Peyer's patch (tissue), 4 donors: ENCODE measurements around the gene JUP. TPM values are rescaled to one million over a fixed set of nuclear protein-coding genes. Genes with fewer than 3 reads are reported as not detected.

Experiments
- DNase-seq, 3 donors: peaks; one replicate each; pipeline ENCODE4 v3.0.0-alpha.2; 2017 to 2019
- H3K27ac ChIP-seq, 4 donors: fragments of 200-600 bp; sonication (generic); one replicate each; pipeline ENCODE4 v1.5.1; 2016 to 2019
- H3K27me3 ChIP-seq, 2 donors: fragments of 200-600 bp; sonication (generic); one replicate each; pipeline ENCODE4 v1.5.1; 2019
- H3K36me3 ChIP-seq, 3 donors: fragments of 200-600 bp; sonication (generic); one replicate each; pipeline ENCODE4 v1.5.1; 2016 to 2019
- H3K4me1 ChIP-seq, 4 donors: fragments of 200-600 bp; sonication (generic); one replicate each; pipeline ENCODE4 v1.5.1; 2016 to 2019
- H3K4me3 ChIP-seq, 4 donors: fragments of 200-600 bp; sonication (generic); 1 replicate in 3 of 4; 2 replicates in 1 of 4; pipeline ENCODE4 v1.5.1; 2016 to 2019; ENCODE audit warnings: mild to moderate bottlenecking in 1 of 4
- H3K9me3 ChIP-seq, 4 donors: fragments of 200-600 bp; sonication (generic); one replicate each; pipeline ENCODE4 v1.5.1; 2016 to 2019; ENCODE audit warnings: mild to moderate bottlenecking in 1 of 4
- CTCF ChIP-seq, 6 experiments: fragments of 450-650 bp in 4 of 6; fragments of 200-600 bp in 2 of 6; sonication (generic) in 1 of 6; IDR thresholded peaks; one replicate each; pipeline ENCODE4 v1.5.1; 2017 to 2019; ENCODE audit warnings: antibody characterized with exemption in 6 of 6, mild to moderate bottlenecking in 3 of 6, moderate library complexity in 1 of 6
- POLR2A ChIP-seq, 2 donors: fragments of 450-650 bp; IDR thresholded peaks; one replicate each; pipeline ENCODE4 v1.5.1; 2017; ENCODE audit warnings: antibody characterized with exemption in 2 of 2, mild to moderate bottlenecking in 2 of 2, moderate library complexity in 2 of 2
- total RNA-seq, 4 donors: library from RNA; depleted of rRNA; stranded (reverse); fragments of >200 nt; gene quantifications; one replicate each; pipeline ENCODE4 v1.1.0, GENCODE V29; 2016

Gene JUP
- total RNA-seq, 4 donors from 2014 or later, result 229 to 585 (median 505) TPM

- H3K36me3 ChIP-seq, result no peaks in the 10 kb centered on the region
- H3K27me3 ChIP-seq, result no peaks in the 10 kb centered on the region
- H3K27ac ChIP-seq, result no peak overlapping the region
- no peaks in the 10 kb centered on the region for H3K9me3 ChIP-seq
- no peak overlapping the region for H3K4me3 ChIP-seq
- H3K4me1 ChIP-seq, result peaks cover 0 to 17% (median 7%) of the 10 kb centered on the region in 4 donors
- TF ChIP-seq CTCF (IDR thresholded peaks at IDR 0.05) (no peak), POLR2A (IDR thresholded peaks at IDR 0.05) (no peak)
- DNase-seq, result no peak
These were observed 30.3 kb upstream of the JUP start for GRCh38 chr17:41816637-41817320.

- TF ChIP-seq POLR2A (IDR thresholded peaks at IDR 0.05), result no peak
- TF ChIP-seq CTCF (IDR thresholded peaks at IDR 0.05), result no peak
- Histone ChIP-seq H3K27ac (no peak overlapping the region), H3K4me3 (no peak overlapping the region), H3K9me3 (no peaks in the 10 kb centered on the region), H3K4me1 (peaks cover 0 to 37% (median 19%) of the 10 kb centered on the region in 4 donors), H3K36me3 (no peaks in the 10 kb centered on the region), H3K27me3 (no peaks in the 10 kb centered on the region)
- DNase-seq, result no peak
These were observed 27.7 kb upstream of the JUP start for GRCh38 chr17:41814195-41814594.

- Histone ChIP-seq H3K27me3 (no peaks in the 10 kb centered on the region), H3K4me3 (peak overlapping the region in 1 of 4 donors; percentile 73), H3K4me1 (peaks cover 0 to 38% (median 19%) of the 10 kb centered on the region in 4 donors), H3K27ac (no peak overlapping the region), H3K36me3 (no peaks in the 10 kb centered on the region), H3K9me3 (no peaks in the 10 kb centered on the region)
- TF ChIP-seq CTCF (IDR thresholded peaks at IDR 0.05) (no peak), POLR2A (IDR thresholded peaks at IDR 0.05) (no peak)
- DNase-seq, result no peak
These were observed 27.2 kb upstream of the JUP start for GRCh38 chr17:41813699-41814124.

GRCh38 chr17:41813152-41813680 lies 26.7 kb upstream of the JUP start:
- peak overlapping the region in 3 of 4 donors; percentile 64 to 76 (median 68) for H3K27ac ChIP-seq

More at GRCh38 chr17:41813152-41813680, 26.7 kb upstream of the JUP start:
- no peak for TF ChIP-seq POLR2A (IDR thresholded peaks at IDR 0.05)
- TF ChIP-seq CTCF (IDR thresholded peaks at IDR 0.05), result no peak
- Histone ChIP-seq H3K4me1 (peaks cover 0 to 38% (median 19%) of the 10 kb centered on the region in 4 donors), H3K27me3 (no peaks in the 10 kb centered on the region), H3K9me3 (no peaks in the 10 kb centered on the region), H3K36me3 (no peaks in the 10 kb centered on the region), H3K4me3 (peak overlapping the region; percentile 63 to 95 (median 82))
- DNase-seq, result no peak
